HCT116 (cell line): Measurements from ENCODE around the gene CD248. TPM values are rescaled to one million over a fixed set of nuclear protein-coding genes. Genes with fewer than 3 reads are reported as not detected.

Source experiments
- ATAC-seq: fragments of 200-7000 bp; cut with Tn5 transposase; 2 replicates; pipeline ENCODE4 v1.9.1; 2020; ENCODE audit warnings: mild to moderate bottlenecking, moderate library complexity
- BruUV-seq: library from RNA; stranded (reverse); fragments of 400-500 nt; replicated peaks from 2 replicates; lab custom pipeline; 2021; lab: Mats Ljungman, UMichigan
- CTCF ChIA-PET: fragments of 300-600 bp; sonication (Branson Sonifier 250); formaldehyde crosslinking; loops from one replicate; lab custom pipeline; 2021; ENCODE audit warnings: antibody characterized with exemption; lab: Charles Lee
- POLR2A ChIA-PET: fragments of 300-600, 350-600 bp; sonication (Branson Sonifier 250); formaldehyde crosslinking; loops from one replicate; lab custom pipeline; 2021; ENCODE audit warnings: antibody characterized with exemption; lab: Charles Lee
- RAD21 ChIA-PET, 2 experiments: fragments of 300-600 bp; sonication (Branson Sonifier 250); formaldehyde crosslinking; loops; one replicate each; lab custom pipeline; 2023; ENCODE audit warnings: low total read pairs in 2 of 2; ENCODE audit not compliant: uncharacterized antibody in 2 of 2, unreplicated experiment in 2 of 2, low non-redundant PET in 1 of 2; lab: Charles Lee
- DNase-seq: peaks from one replicate; pipeline ENCODE4 v3.0.0-alpha.2; 2010; ENCODE audit warnings: low read depth, low spot score
- H2AFZ ChIP-seq: fragments of 200-600 bp; shearing (Covaris generic), sonication (generic); 2 replicates; pipeline ENCODE4 v1.6.1; 2017; ENCODE audit warnings: low read depth, mixed run types, mixed read lengths, antibody characterized with exemption, low read length; ENCODE audit not compliant: poor library complexity, severe bottlenecking
- H3K27ac ChIP-seq: 2 replicates; pipeline ENCODE4 v1.5.1; 2012; ENCODE audit warnings: low read depth, low read length
- H3K27me3 ChIP-seq: fragments of 200-600 bp; sonication (generic); 2 replicates; pipeline ENCODE4 v1.6.1; 2016; ENCODE audit warnings: mixed run types, low read length, mixed read lengths; ENCODE audit not compliant: insufficient read depth
- H3K36me3 ChIP-seq, 2 experiments: fragments of 200-500 bp in 1 of 2; fragments of 200-600 bp in 1 of 2; sonication (Bioruptor generic) in 1 of 2; sonication (generic) in 1 of 2; 2 replicates each; pipeline versions ENCODE4 v1.5.1 to v1.6.1; 2014 to 2016; ENCODE audit warnings: low read length in 2 of 2, inconsistent platforms in 1 of 2, mixed read lengths in 1 of 2, mixed run types in 1 of 2; ENCODE audit not compliant: insufficient read depth in 2 of 2, control insufficient read depth in 1 of 2
- H3K4me1 ChIP-seq, 2 experiments: fragments of 200-600 bp in 1 of 2; sonication (generic) in 1 of 2; 2 replicates each; pipeline versions ENCODE4 v1.5.1 to v1.6.1; 2012 to 2017; ENCODE audit warnings: low read length in 2 of 2, inconsistent platforms in 1 of 2, mild to moderate bottlenecking in 1 of 2, mixed read lengths in 1 of 2, mixed run types in 1 of 2, moderate library complexity in 1 of 2; ENCODE audit not compliant: insufficient read depth in 2 of 2, control insufficient read depth in 1 of 2
- H3K4me2 ChIP-seq: fragments of 200-600 bp; sonication (generic); 2 replicates; pipeline ENCODE4 v1.6.1; 2017; ENCODE audit warnings: mixed run types, low read length, mixed read lengths
- H3K4me3 ChIP-seq, 2 experiments: fragments of 200-600 bp in 1 of 2; sonication (generic) in 1 of 2; replicated peaks in 1 of 2; 2 replicates each; pipeline ENCODE4 v1.5.1; 2011 to 2016; ENCODE audit warnings: low read length in 2 of 2, control low read depth in 1 of 2, low read depth in 1 of 2, mild to moderate bottlenecking in 1 of 2, mixed read lengths in 1 of 2, mixed run types in 1 of 2
- H3K79me2 ChIP-seq: fragments of 200-600 bp; sonication (generic); 2 replicates; pipeline ENCODE4 v1.6.1; 2017; ENCODE audit warnings: mild to moderate bottlenecking, mixed run types, low read length, moderate library complexity, mixed read lengths; ENCODE audit not compliant: insufficient read depth
- H3K9ac ChIP-seq: fragments of 200-600 bp; sonication (generic); 2 replicates; pipeline ENCODE4 v1.6.1; 2016; ENCODE audit warnings: low read length, mixed read lengths
- H3K9me2 ChIP-seq: fragments of 200-600 bp; sonication (generic), shearing (Covaris generic); 2 replicates; pipeline ENCODE4 v1.6.1; 2017; ENCODE audit warnings: mixed run types, mild to moderate bottlenecking, moderate library complexity; ENCODE audit not compliant: insufficient read depth
- H3K9me3 ChIP-seq, 2 experiments: fragments of 200-500 bp in 1 of 2; fragments of 200-600 bp in 1 of 2; sonication (Bioruptor generic) in 1 of 2; sonication (generic) in 1 of 2; 2 replicates each; pipeline ENCODE4 v1.6.1; 2014 to 2017; ENCODE audit warnings: low read length in 2 of 2, mixed read lengths in 2 of 2, inconsistent platforms in 1 of 2, low read depth in 1 of 2, mild to moderate bottlenecking in 1 of 2, mixed run types in 1 of 2, moderate library complexity in 1 of 2; ENCODE audit not compliant: control insufficient read depth in 1 of 2, insufficient read depth in 1 of 2
- H4K20me1 ChIP-seq: fragments of 200-600 bp; sonication (generic), shearing (Covaris generic); 2 replicates; pipeline ENCODE4 v1.6.1; 2017; ENCODE audit warnings: mixed run types, mild to moderate bottlenecking, moderate library complexity; ENCODE audit not compliant: insufficient read depth
- ATF3 ChIP-seq: IDR thresholded peaks from 2 replicates; pipeline ENCODE4 v1.6.1; 2012
- CBX3 ChIP-seq: IDR thresholded peaks from 2 replicates; pipeline ENCODE4 v1.6.1; 2012; ENCODE audit warnings: low read depth
- CEBPB ChIP-seq: IDR thresholded peaks from 2 replicates; pipeline ENCODE4 v1.6.1; 2012; ENCODE audit warnings: low read depth
- EGR1 ChIP-seq: IDR thresholded peaks from 2 replicates; pipeline ENCODE4 v1.6.1; 2012; ENCODE audit warnings: low read depth
- EZH2 ChIP-seq: fragments of 200-600 bp; sonication (generic); IDR thresholded peaks from 2 replicates; pipeline ENCODE4 v1.6.1; 2017; ENCODE audit warnings: antibody characterized with exemption, mixed run types
- FOSL1 ChIP-seq: IDR thresholded peaks from 2 replicates; pipeline ENCODE4 v1.6.1; 2012; ENCODE audit warnings: low read depth
- POLR2A ChIP-seq: IDR thresholded peaks from 2 replicates; pipeline ENCODE4 v1.7.0; 2011; ENCODE audit warnings: borderline replicate concordance; ENCODE audit not compliant: insufficient read depth, insufficient read length; ENCODE audit errors: extremely low read depth
- POLR2AphosphoS5 ChIP-seq: IDR thresholded peaks from 2 replicates; pipeline ENCODE4 v1.6.1; 2011; ENCODE audit warnings: mild to moderate bottlenecking, low read depth, low read length, moderate library complexity
- SIN3A ChIP-seq: IDR thresholded peaks from 2 replicates; pipeline ENCODE4 v1.6.1; 2012; ENCODE audit warnings: low read depth
- SRF ChIP-seq: IDR thresholded peaks from 2 replicates; pipeline ENCODE4 v1.6.1; 2012; ENCODE audit warnings: low read depth
- TCF7L2 ChIP-seq: IDR thresholded peaks from 2 replicates; pipeline ENCODE4 v1.7.0; 2011; ENCODE audit warnings: borderline replicate concordance, inconsistent platforms; ENCODE audit not compliant: insufficient read depth, insufficient read length; ENCODE audit errors: extremely low read depth
- ZFX ChIP-seq: fragments of 450-650 bp; IDR thresholded peaks from 2 replicates; pipeline ENCODE4 v1.6.1; 2017
- ZNF274 ChIP-seq: fragments of 200-500 bp; sonication (Bioruptor generic); IDR thresholded peaks from 2 replicates; pipeline ENCODE4 v1.6.1; 2014; ENCODE audit warnings: mild to moderate bottlenecking, low read depth, low read length, inconsistent platforms
- intact Hi-C: fragments of 100-400 bp; cut with micrococcal nuclease; formaldehyde crosslinking; loops from 2 replicates; pipeline ENCODE4 v1.10.0; 2022
- total RNA-seq: library from RNA; stranded (reverse); gene quantifications from one replicate; pipeline ENCODE4 v1.2.1, GENCODE V29; 2021; ENCODE audit not compliant: unreplicated experiment

The CD248 gene
- total RNA-seq, 1 experiment from 2014 or later, result 0.32 TPM

GRCh38 chr11:66326261-66327111 is 9.6 kb upstream of the CD248 start:
- Histone ChIP-seq H3K9me2 (no peaks in the 10 kb centered on the region), H3K36me3 (no peaks in the 10 kb centered on the region), H4K20me1 (no peaks in the 10 kb centered on the region), H3K9me3 (no peaks in the 10 kb centered on the region), H3K79me2 (no peaks in the 10 kb centered on the region), H3K4me2 (peak overlapping the region; percentile 73), H3K27me3 (no peaks in the 10 kb centered on the region), H3K27ac (peak overlapping the region; percentile 3; the same call in 1 of the 2 replicates), H3K4me3 (no peak overlapping the region), H3K4me1 (peaks cover 17 to 57% of the 10 kb centered on the region in 2 experiments), H2AFZ (no peak overlapping the region), H3K9ac (peak overlapping the region; percentile 56; the same call in 1 of the 2 replicates)
- no peak for DNase-seq
- ChIA-PET CTCF (interaction anchor here (1.0 kb wide), 1 partner anchor 14 kb away, joined by 18 read pairs; no protein-coding TSS in a partner anchor), POLR2A (interaction anchor here (1.4 kb wide), 1 partner anchor 14 kb away, joined by 4 read pairs; no protein-coding TSS in a partner anchor), RAD21 (interaction anchor here in 1 of 2 experiments (0.8 kb wide), 1 partner anchor 14 kb away, joined by 5 read pairs; no protein-coding TSS in a partner anchor)
- intact Hi-C loops, result no loop called here
- BruUV-seq, result no TSS peak
- no peak for TF ChIP-seq SRF
- no peak for TF ChIP-seq ZFX
- TF ChIP-seq FOSL1, result no peak
- TF ChIP-seq SIN3A, result no peak
- no peak for TF ChIP-seq TCF7L2
- no peak for TF ChIP-seq EZH2
- no peak for TF ChIP-seq ATF3
- no peak for TF ChIP-seq POLR2A
- TF ChIP-seq POLR2AphosphoS5, result no peak
- no peak for TF ChIP-seq CBX3
- no peak for TF ChIP-seq EGR1
- TF ChIP-seq CEBPB, result no peak
- TF ChIP-seq ZNF274, result no peak
- no peak for ATAC-seq
